SK-N-SH treated with all-trans-retinoic acid at 6 μM for 48 hours (cell line): ENCODE results near the gene UGT1A1.

ENCODE experiments used
- ATAC-seq: fragments of 200-7000 bp; cut with Tn5 transposase; 3 replicates; pipeline ENCODE4 v1.9.1; 2020; ENCODE audit warnings: mild to moderate bottlenecking, moderate library complexity
- ARNTL ChIP-seq: fragments of 450-650 bp; formaldehyde crosslinking; IDR thresholded peaks from 2 replicates; pipeline ENCODE4 v1.5.0; 2020; ENCODE audit warnings: low read depth, mild to moderate bottlenecking, moderate library complexity, borderline replicate concordance
- BACH2 ChIP-seq: fragments of 250-450 bp; sonication (Bioruptor Pico); IDR thresholded peaks from 2 replicates; pipeline ENCODE4 v1.9.0; 2021; ENCODE audit warnings: mild to moderate bottlenecking, borderline replicate concordance
- CSDC2 ChIP-seq: fragments of 250-450 bp; sonication (Bioruptor Pico); IDR thresholded peaks from 2 replicates; pipeline ENCODE4 v1.5.0; 2020; ENCODE audit warnings: mild to moderate bottlenecking, moderate library complexity
- ESRRG ChIP-seq: fragments of 250-450 bp; sonication (Bioruptor Pico); IDR thresholded peaks from 2 replicates; pipeline ENCODE4 v1.6.1; 2021; ENCODE audit warnings: mild to moderate bottlenecking
- GLIS3 ChIP-seq: fragments of 250-450 bp; sonication (Bioruptor Pico); IDR thresholded peaks from 2 replicates; pipeline ENCODE4 v1.5.0; 2020; ENCODE audit warnings: mild to moderate bottlenecking, moderate library complexity
- ISL1 ChIP-seq: fragments of 250-450 bp; sonication (Bioruptor Pico); IDR thresholded peaks from 2 replicates; pipeline ENCODE4 v2.1.2; 2022; ENCODE audit warnings: mild to moderate bottlenecking, moderate library complexity
- OSR1 ChIP-seq: fragments of 250-450 bp; sonication (Bioruptor Pico); IDR thresholded peaks from 2 replicates; pipeline ENCODE4 v1.8.0; 2022; ENCODE audit warnings: moderate library complexity, mild to moderate bottlenecking, inconsistent platforms
- PPARA ChIP-seq: fragments of 250-450 bp; sonication (Bioruptor Pico); IDR thresholded peaks from 2 replicates; pipeline ENCODE4 v1.5.0; 2020; ENCODE audit warnings: mild to moderate bottlenecking, borderline replicate concordance
- RARB ChIP-seq: fragments of 250-450 bp; sonication (Bioruptor Pico); IDR thresholded peaks from 2 replicates; pipeline ENCODE4 v1.8.0; 2021; ENCODE audit warnings: mild to moderate bottlenecking, moderate library complexity
- SNAI2 ChIP-seq: fragments of 250-450 bp; sonication (Bioruptor Pico); IDR thresholded peaks from 2 replicates; pipeline ENCODE4 v1.5.0; 2020; ENCODE audit warnings: mild to moderate bottlenecking, moderate library complexity
- TCF4 ChIP-seq: fragments of 250-450 bp; sonication (Bioruptor Pico); IDR thresholded peaks from 2 replicates; pipeline ENCODE4 v1.8.0; 2021; ENCODE audit warnings: mild to moderate bottlenecking, moderate library complexity, borderline replicate concordance
- TOX ChIP-seq: fragments of 250-450 bp; sonication (Bioruptor Pico); IDR thresholded peaks from 2 replicates; pipeline ENCODE4 v1.8.0; 2021; ENCODE audit warnings: mild to moderate bottlenecking, moderate library complexity, borderline replicate concordance
- TSHZ2 ChIP-seq: fragments of 250-450 bp; sonication (Bioruptor Pico); IDR thresholded peaks from 2 replicates; pipeline ENCODE4 v1.5.0; 2020; ENCODE audit warnings: mild to moderate bottlenecking, moderate library complexity
- ZC3H10 ChIP-seq: fragments of 250-450 bp; sonication (Bioruptor Pico); IDR thresholded peaks from 2 replicates; pipeline ENCODE4 v1.5.1; 2021; ENCODE audit warnings: mild to moderate bottlenecking, moderate library complexity
- ZFP3 ChIP-seq: fragments of 250-450 bp; sonication (Bioruptor Pico); IDR thresholded peaks from 2 replicates; pipeline ENCODE4 v1.5.0; 2020; ENCODE audit warnings: mild to moderate bottlenecking, moderate library complexity
- ZFP30 ChIP-seq: fragments of 450-650 bp; formaldehyde crosslinking; IDR thresholded peaks from 2 replicates; pipeline ENCODE4 v1.5.0; 2022; ENCODE audit warnings: mild to moderate bottlenecking, moderate library complexity
- ZNF565 ChIP-seq: fragments of 450-650 bp; formaldehyde crosslinking; conservative IDR thresholded peaks from 2 replicates; pipeline ENCODE4 v1.5.0; 2020; ENCODE audit warnings: low read depth, mild to moderate bottlenecking, moderate library complexity
- ZNF70 ChIP-seq: fragments of 450-650 bp; formaldehyde crosslinking; IDR thresholded peaks from 2 replicates; pipeline ENCODE4 v1.5.0; 2020; ENCODE audit warnings: mild to moderate bottlenecking, moderate library complexity
- ZNF8 ChIP-seq: fragments of 450-650 bp; formaldehyde crosslinking; IDR thresholded peaks from 2 replicates; pipeline ENCODE4 v1.5.0; 2020; ENCODE audit warnings: mild to moderate bottlenecking, moderate library complexity
- TF ChIP-seq, protein P1 (sequence below): fragments of 250-450 bp; sonication (Bioruptor Pico); IDR thresholded peaks from 2 replicates; pipeline ENCODE4 v1.5.1; 2021; ENCODE audit warnings: mild to moderate bottlenecking, moderate library complexity
- TF ChIP-seq, protein P2 (sequence below): fragments of 250-450 bp; sonication (Bioruptor Pico); IDR thresholded peaks from 2 replicates; pipeline ENCODE4 v1.8.0; 2021; ENCODE audit warnings: low read depth, mild to moderate bottlenecking, moderate library complexity, borderline replicate concordance
- TF ChIP-seq, protein P3 (sequence below): fragments of 250-450 bp; sonication (Bioruptor Pico); IDR thresholded peaks from 2 replicates; pipeline ENCODE4 v1.5.1; 2020; ENCODE audit warnings: low read depth, mild to moderate bottlenecking, moderate library complexity
- TF ChIP-seq, protein P4 (sequence below): fragments of 250-450 bp; sonication (Bioruptor Pico); IDR thresholded peaks from 2 replicates; pipeline ENCODE4 v1.8.0; 2020; ENCODE audit warnings: mild to moderate bottlenecking, moderate library complexity, borderline replicate concordance

The UGT1A1 gene

GRCh38 chr2:233758141-233758540 lies 1.9 kb upstream of the UGT1A1 start:
- TF ChIP-seq ARNTL (CRISPR knock-in tag) = no peak
- TF ChIP-seq, protein P1, sequence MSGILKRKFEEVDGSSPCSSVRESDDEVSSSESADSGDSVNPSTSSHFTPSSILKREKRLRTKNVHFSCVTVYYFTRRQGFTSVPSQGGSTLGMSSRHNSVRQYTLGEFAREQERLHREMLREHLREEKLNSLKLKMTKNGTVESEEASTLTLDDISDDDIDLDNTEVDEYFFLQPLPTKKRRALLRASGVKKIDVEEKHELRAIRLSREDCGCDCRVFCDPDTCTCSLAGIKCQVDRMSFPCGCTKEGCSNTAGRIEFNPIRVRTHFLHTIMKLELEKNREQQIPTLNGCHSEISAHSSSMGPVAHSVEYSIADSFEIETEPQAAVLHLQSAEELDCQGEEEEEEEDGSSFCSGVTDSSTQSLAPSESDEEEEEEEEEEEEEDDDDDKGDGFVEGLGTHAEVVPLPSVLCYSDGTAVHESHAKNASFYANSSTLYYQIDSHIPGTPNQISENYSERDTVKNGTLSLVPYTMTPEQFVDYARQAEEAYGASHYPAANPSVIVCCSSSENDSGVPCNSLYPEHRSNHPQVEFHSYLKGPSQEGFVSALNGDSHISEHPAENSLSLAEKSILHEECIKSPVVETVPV (CRISPR knock-in tag) = no peak
- no peak for TF ChIP-seq BACH2 (CRISPR knock-in tag)
- TF ChIP-seq ZNF70 = no peak
- TF ChIP-seq ZFP3 = no peak
- TF ChIP-seq ISL1 = no peak
- TF ChIP-seq, protein P2, sequence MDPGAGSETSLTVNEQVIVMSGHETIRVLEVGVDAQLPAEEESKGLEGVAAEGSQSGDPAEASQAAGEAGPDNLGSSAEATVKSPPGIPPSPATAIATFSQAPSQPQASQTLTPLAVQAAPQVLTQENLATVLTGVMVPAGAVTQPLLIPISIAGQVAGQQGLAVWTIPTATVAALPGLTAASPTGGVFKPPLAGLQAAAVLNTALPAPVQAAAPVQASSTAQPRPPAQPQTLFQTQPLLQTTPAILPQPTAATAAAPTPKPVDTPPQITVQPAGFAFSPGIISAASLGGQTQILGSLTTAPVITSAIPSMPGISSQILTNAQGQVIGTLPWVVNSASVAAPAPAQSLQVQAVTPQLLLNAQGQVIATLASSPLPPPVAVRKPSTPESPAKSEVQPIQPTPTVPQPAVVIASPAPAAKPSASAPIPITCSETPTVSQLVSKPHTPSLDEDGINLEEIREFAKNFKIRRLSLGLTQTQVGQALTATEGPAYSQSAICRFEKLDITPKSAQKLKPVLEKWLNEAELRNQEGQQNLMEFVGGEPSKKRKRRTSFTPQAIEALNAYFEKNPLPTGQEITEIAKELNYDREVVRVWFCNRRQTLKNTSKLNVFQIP (CRISPR knock-in tag) = no peak
- TF ChIP-seq SNAI2 = no peak
- TF ChIP-seq ZNF8 (CRISPR knock-in tag) = no peak
- TF ChIP-seq RARB (CRISPR knock-in tag) = no peak
- no peak for TF ChIP-seq ZNF565
- TF ChIP-seq ZFP30 (CRISPR knock-in tag) = no peak
- no peak for TF ChIP-seq OSR1 (CRISPR knock-in tag)
- no peak for TF ChIP-seq GLIS3
- no peak for ATAC-seq

DNA sequence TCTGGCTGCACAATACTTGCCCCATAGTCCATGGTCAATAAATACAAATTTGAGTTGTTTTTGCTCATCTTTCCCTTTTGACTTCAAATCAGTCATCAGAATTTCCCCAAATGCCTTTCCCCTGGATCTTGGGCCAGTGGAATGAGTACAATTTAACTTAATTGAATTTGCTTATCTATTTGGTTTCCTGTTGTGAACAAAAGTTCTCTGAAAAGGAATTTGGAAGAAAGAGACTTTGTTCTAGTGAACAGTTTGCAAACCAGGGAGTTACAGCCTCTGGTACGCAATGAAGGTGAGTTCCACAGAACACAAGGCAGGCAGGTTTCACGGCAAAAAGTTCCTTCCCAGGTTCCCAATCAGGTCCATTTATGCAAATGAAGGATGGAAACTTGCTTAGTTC lies 1.2 kb upstream of the UGT1A1 start:
- no peak for ATAC-seq
- TF ChIP-seq TCF4 (CRISPR knock-in tag) (no peak), SNAI2 (peak; percentile 58; the same call in 1 of the 2 replicates), TSHZ2 (CRISPR knock-in tag) (no peak), ZNF70 (no peak), OSR1 (CRISPR knock-in tag) (no peak), ZFP30 (CRISPR knock-in tag) (no peak), BACH2 (CRISPR knock-in tag) (no peak), ZNF565 (no peak), RARB (CRISPR knock-in tag) (no peak), CSDC2 (CRISPR knock-in tag) (peak; percentile 94), ZC3H10 (no peak), TOX (CRISPR knock-in tag) (no peak), ISL1 (peak; percentile 90), ZNF8 (CRISPR knock-in tag) (peak; percentile 91), GLIS3 (no peak), ESRRG (CRISPR knock-in tag) (0 out of 2 replicates have a peak, but pooled peaks have one; percentile 5), ZFP3 (peak; percentile 51; the same call in 1 of the 2 replicates), ARNTL (CRISPR knock-in tag) (no peak), PPARA (no peak)
- TF ChIP-seq, protein P1 (CRISPR knock-in tag) = peak; percentile 57; the same call in 1 of the 2 replicates
- TF ChIP-seq, protein P2 (CRISPR knock-in tag) = no peak
- TF ChIP-seq, protein P3, sequence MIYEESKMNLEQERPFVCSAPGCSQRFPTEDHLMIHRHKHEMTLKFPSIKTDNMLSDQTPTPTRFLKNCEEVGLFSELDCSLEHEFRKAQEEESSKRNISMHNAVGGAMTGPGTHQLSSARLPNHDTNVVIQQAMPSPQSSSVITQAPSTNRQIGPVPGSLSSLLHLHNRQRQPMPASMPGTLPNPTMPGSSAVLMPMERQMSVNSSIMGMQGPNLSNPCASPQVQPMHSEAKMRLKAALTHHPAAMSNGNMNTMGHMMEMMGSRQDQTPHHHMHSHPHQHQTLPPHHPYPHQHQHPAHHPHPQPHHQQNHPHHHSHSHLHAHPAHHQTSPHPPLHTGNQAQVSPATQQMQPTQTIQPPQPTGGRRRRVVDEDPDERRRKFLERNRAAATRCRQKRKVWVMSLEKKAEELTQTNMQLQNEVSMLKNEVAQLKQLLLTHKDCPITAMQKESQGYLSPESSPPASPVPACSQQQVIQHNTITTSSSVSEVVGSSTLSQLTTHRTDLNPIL (CRISPR knock-in tag) = peak; percentile 29; the same call in 1 of the 2 replicates
- TF ChIP-seq, protein P4, sequence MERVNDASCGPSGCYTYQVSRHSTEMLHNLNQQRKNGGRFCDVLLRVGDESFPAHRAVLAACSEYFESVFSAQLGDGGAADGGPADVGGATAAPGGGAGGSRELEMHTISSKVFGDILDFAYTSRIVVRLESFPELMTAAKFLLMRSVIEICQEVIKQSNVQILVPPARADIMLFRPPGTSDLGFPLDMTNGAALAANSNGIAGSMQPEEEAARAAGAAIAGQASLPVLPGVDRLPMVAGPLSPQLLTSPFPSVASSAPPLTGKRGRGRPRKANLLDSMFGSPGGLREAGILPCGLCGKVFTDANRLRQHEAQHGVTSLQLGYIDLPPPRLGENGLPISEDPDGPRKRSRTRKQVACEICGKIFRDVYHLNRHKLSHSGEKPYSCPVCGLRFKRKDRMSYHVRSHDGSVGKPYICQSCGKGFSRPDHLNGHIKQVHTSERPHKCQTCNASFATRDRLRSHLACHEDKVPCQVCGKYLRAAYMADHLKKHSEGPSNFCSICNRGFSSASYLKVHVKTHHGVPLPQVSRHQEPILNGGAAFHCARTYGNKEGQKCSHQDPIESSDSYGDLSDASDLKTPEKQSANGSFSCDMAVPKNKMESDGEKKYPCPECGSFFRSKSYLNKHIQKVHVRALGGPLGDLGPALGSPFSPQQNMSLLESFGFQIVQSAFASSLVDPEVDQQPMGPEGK (CRISPR knock-in tag) = peak; percentile 55; the same call in 1 of the 2 replicates
- TF ChIP-seq, all 23 proteins: peak for 9
